Psoas muscle (tissue), 8 donors: Measurements from ENCODE around the gene ASTL. TPM values are rescaled to one million over a fixed set of nuclear protein-coding genes. Genes with fewer than 3 reads are reported as not detected.
"Not testable (repeated sequence)": the region's sequence is repeated elsewhere in the genome, so short reads cannot be mapped to it uniquely, and the experiment has no call there.

Experiments
- ATAC-seq, 4 donors: fragments of 200-7000 bp; cut with Tn5 transposase; one replicate each; pipeline ENCODE4 v1.9.1; 2020; ENCODE audit warnings: moderate library complexity in 3 of 4, mild to moderate bottlenecking in 2 of 4
- DNase-seq, 2 donors: peaks; one replicate each; pipeline ENCODE4 v3.0.0-alpha.2; 2020
- H3K27ac ChIP-seq: fragments of 200-600 bp; one replicate; pipeline ENCODE4 v1.8.0; 2022
- H3K27me3 ChIP-seq, 3 donors: fragments of 200-600 bp in 1 of 3; one replicate each; pipeline versions ENCODE4 v1.6.1 to v1.8.0; 2013 to 2022; ENCODE audit warnings: low read length in 2 of 3, mild to moderate bottlenecking in 2 of 3, moderate library complexity in 1 of 3; ENCODE audit not compliant: insufficient read depth in 3 of 3
- H3K36me3 ChIP-seq, 2 donors: fragments of 200-600 bp in 1 of 2; one replicate each; pipeline versions ENCODE4 v1.6.1 to v1.8.0; 2013 to 2022; ENCODE audit warnings: low read depth in 1 of 2, mild to moderate bottlenecking in 1 of 2, moderate library complexity in 1 of 2; ENCODE audit not compliant: insufficient read depth in 1 of 2
- H3K4me1 ChIP-seq: fragments of 200-600 bp; one replicate; pipeline ENCODE4 v1.8.0; 2022
- H3K4me3 ChIP-seq: fragments of 200-600 bp; one replicate; pipeline ENCODE4 v1.8.0; 2022; ENCODE audit warnings: mild to moderate bottlenecking
- H3K9me3 ChIP-seq: fragments of 200-600 bp; one replicate; pipeline ENCODE4 v1.8.0; 2022
- CTCF ChIP-seq: fragments of 200-600 bp; IDR thresholded peaks from one replicate; pipeline ENCODE4 v1.8.0; 2022; ENCODE audit warnings: antibody characterized with exemption
- WGBS, 3 donors: extraction: QIAGEN DNeasy Blood & Tissue Kit; methylation state at CpG; one replicate each; pipeline versions ENCODE4 v1.1.6 to v1.1.7; 2013; 5-methylcytosine and 5-hydroxymethylcytosine counted together
- intact Hi-C, 2 donors: fragments of 100-400 bp; cut with DNase I; formaldehyde crosslinking; loops; one replicate each; pipeline versions ENCODE4 v1.11.0 to v1.14.2; 2022
- polyA plus RNA-seq, 3 donors: library from polyadenylated mRNA; stranded (reverse); fragments of 200-250 nt; gene quantifications; one replicate each; pipeline ENCODE4 v1.2.3, GENCODE V29; 2013
- total RNA-seq, 4 donors: library from RNA; stranded (reverse); fragmentation: NEBNext Ultra II Directional in 2 of 4; extraction: Animal tissue kit (Norgen Biotek cat#: 25700) in 2 of 4; gene quantifications; one replicate each; pipeline versions ENCODE4 v1.2.1 to v1.2.4, GENCODE V29; 2021 to 2023
- donor health status: healthy with polysubstance abuse.
- donor health status: DM: no; HTN: no; CAD: no; lungs with moderate emphysema.
- donor health status: Bipolar disorder and iron deficiency.
- donor health status: healthy.
- donor health status: DM: yes; HTN: yes; CAD: no.
- donor health status: DM: no; HTN: no; CAD: no.
- donor health status: DM: no; HTN: no; CAD: no.
- donor health status: DM: yes; HTN: yes; CAD: no.

The ASTL gene
- total and polyA plus RNA-seq, 7 donors: 0.03 TPM; not detected in 6

GRCh38 chr2:96163415-96163767, 25.1 kb upstream of the ASTL start:
- no peak overlapping the region for H3K4me3 ChIP-seq
- peak in 1 of 2 donors; percentile 31 for DNase-seq
- 85 to 90% (median 89%) methylated on average over 5 of the region's 5 CpGs for WGBS, 3 donors
- TF ChIP-seq CTCF: no peak
- no peaks in the 10 kb centered on the region for H3K36me3 ChIP-seq
- H3K27ac ChIP-seq: no peak overlapping the region
- no peaks in the 10 kb centered on the region for H3K27me3 ChIP-seq
- intact Hi-C loops: no loop called here
- no peaks in the 10 kb centered on the region for H3K9me3 ChIP-seq
- ATAC-seq: peak in 1 of 4 donors; percentile 31
- H3K4me1 ChIP-seq: no peaks in the 10 kb centered on the region

- no peaks in the 10 kb centered on the region for H3K27me3 ChIP-seq
- H3K27ac ChIP-seq: no peak overlapping the region
- no peaks in the 10 kb centered on the region for H3K36me3 ChIP-seq
- no peak overlapping the region for H3K4me3 ChIP-seq
- DNase-seq (no peak), ATAC-seq (no peak)
- no peaks in the 10 kb centered on the region for H3K9me3 ChIP-seq
- no peaks in the 10 kb centered on the region for H3K4me1 ChIP-seq
- intact Hi-C loops: no loop called here
- TF ChIP-seq CTCF: no peak
- WGBS, 3 donors: 61 to 62% (median 61%) methylated on average over 5 of the region's 5 CpGs
Measured at GRCh38 chr2:96161898-96162297, 23.6 kb upstream of the ASTL start.

GRCh38 chr2:96160366-96160765, 22.1 kb upstream of the ASTL start:
- H3K9me3 ChIP-seq, H3K27ac ChIP-seq, H3K36me3 ChIP-seq, H3K4me1 ChIP-seq, intact Hi-C loops, H3K27me3 ChIP-seq, H3K4me3 ChIP-seq, DNase-seq, ATAC-seq: not testable (repeated sequence)
- WGBS, 3 donors: 94 to 100% (median 98%) methylated on average over 5 of the region's 5 CpGs

- WGBS, 3 donors: 78 to 84% (median 83%) methylated on average over 17 of the region's 17 CpGs
- H3K27ac ChIP-seq: no peak overlapping the region
- no peaks in the 10 kb centered on the region for H3K36me3 ChIP-seq
- H3K4me3 ChIP-seq: no peak overlapping the region
- TF ChIP-seq CTCF: no peak
- H3K9me3 ChIP-seq: no peaks in the 10 kb centered on the region
- intact Hi-C loops: no loop called here
- no peaks in the 10 kb centered on the region for H3K4me1 ChIP-seq
- no peak for DNase-seq
- no peak for ATAC-seq
- H3K27me3 ChIP-seq: no peaks in the 10 kb centered on the region
Measured at GRCh38 chr2:96159084-96159830, 21.0 kb upstream of the ASTL start.

- H3K4me3 ChIP-seq: no peak overlapping the region
- H3K9me3 ChIP-seq: no peaks in the 10 kb centered on the region
- H3K36me3 ChIP-seq: no peaks in the 10 kb centered on the region
- no peak for DNase-seq
- no peak overlapping the region for H3K27ac ChIP-seq
- H3K4me1 ChIP-seq: no peaks in the 10 kb centered on the region
- intact Hi-C loops: no loop called here
- no peak for TF ChIP-seq CTCF
- no peak for ATAC-seq
- no peaks in the 10 kb centered on the region for H3K27me3 ChIP-seq
- WGBS, 3 donors: 66 to 81% (median 67%) methylated on average over 13 to 14 of the region's 14 CpGs
Measured at GRCh38 chr2:96158554-96158940, 20.2 kb upstream of the ASTL start.
